GM23338 (cell line): ENCODE data around the gene NPIPA5.

Source experiments
- JUNB ChIP-seq: IDR thresholded peaks from one replicate; pipeline ENCODE4 v1.6.1; 2016; ENCODE audit warnings: antibody characterized with exemption; ENCODE audit not compliant: unreplicated experiment
- POLR2AphosphoS5 ChIP-seq: IDR thresholded peaks from 2 replicates; pipeline ENCODE4 v1.6.1; 2016; ENCODE audit warnings: antibody characterized with exemption, low read depth
- ZNF331 ChIP-seq: fragments of 250-450 bp; sonication (Bioruptor Pico); IDR thresholded peaks from 2 replicates; pipeline ENCODE4 v1.5.0; 2020; ENCODE audit warnings: low read depth, mild to moderate bottlenecking, moderate library complexity
- TF ChIP-seq, protein P1 (sequence below), 2 experiments: fragments of 200-600 bp in 1 of 2; sonication (generic) in 1 of 2; conservative IDR thresholded peaks; 2 replicates each; pipeline versions ENCODE4 v1.5.1 to v1.6.1; 2016 to 2017; ENCODE audit warnings: antibody characterized with exemption in 2 of 2, low read depth in 2 of 2, mild to moderate bottlenecking in 2 of 2, moderate library complexity in 1 of 2

- no peak for TF ChIP-seq JUNB
- TF ChIP-seq, protein P1, sequence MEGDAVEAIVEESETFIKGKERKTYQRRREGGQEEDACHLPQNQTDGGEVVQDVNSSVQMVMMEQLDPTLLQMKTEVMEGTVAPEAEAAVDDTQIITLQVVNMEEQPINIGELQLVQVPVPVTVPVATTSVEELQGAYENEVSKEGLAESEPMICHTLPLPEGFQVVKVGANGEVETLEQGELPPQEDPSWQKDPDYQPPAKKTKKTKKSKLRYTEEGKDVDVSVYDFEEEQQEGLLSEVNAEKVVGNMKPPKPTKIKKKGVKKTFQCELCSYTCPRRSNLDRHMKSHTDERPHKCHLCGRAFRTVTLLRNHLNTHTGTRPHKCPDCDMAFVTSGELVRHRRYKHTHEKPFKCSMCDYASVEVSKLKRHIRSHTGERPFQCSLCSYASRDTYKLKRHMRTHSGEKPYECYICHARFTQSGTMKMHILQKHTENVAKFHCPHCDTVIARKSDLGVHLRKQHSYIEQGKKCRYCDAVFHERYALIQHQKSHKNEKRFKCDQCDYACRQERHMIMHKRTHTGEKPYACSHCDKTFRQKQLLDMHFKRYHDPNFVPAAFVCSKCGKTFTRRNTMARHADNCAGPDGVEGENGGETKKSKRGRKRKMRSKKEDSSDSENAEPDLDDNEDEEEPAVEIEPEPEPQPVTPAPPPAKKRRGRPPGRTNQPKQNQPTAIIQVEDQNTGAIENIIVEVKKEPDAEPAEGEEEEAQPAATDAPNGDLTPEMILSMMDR (conservative IDR thresholded peaks at IDR 0.05; ENCODE audit: low read depth in 2 of 2), result no peak
- TF ChIP-seq ZNF331 (CRISPR knock-in tag), result no peak
- TF ChIP-seq POLR2AphosphoS5, result no peak
These were observed 47.8 kb upstream of the NPIPA5 start for GRCh38 chr16:15425861-15426260.
